HG03521 (cell line): ENCODE measurements around the gene CNTN5.
"Not testable (repeated sequence)": the region's sequence is repeated elsewhere in the genome, so short reads cannot be mapped to it uniquely, and the experiment has no call there.

Experiments
- ATAC-seq: cut with Tn5 transposase; IDR thresholded peaks from one replicate; pipeline ENCODE4 v1.9.1; 2021; ENCODE audit warnings: mild to moderate bottlenecking, moderate library complexity; ENCODE audit not compliant: unreplicated experiment

The CNTN5 gene

DNA sequence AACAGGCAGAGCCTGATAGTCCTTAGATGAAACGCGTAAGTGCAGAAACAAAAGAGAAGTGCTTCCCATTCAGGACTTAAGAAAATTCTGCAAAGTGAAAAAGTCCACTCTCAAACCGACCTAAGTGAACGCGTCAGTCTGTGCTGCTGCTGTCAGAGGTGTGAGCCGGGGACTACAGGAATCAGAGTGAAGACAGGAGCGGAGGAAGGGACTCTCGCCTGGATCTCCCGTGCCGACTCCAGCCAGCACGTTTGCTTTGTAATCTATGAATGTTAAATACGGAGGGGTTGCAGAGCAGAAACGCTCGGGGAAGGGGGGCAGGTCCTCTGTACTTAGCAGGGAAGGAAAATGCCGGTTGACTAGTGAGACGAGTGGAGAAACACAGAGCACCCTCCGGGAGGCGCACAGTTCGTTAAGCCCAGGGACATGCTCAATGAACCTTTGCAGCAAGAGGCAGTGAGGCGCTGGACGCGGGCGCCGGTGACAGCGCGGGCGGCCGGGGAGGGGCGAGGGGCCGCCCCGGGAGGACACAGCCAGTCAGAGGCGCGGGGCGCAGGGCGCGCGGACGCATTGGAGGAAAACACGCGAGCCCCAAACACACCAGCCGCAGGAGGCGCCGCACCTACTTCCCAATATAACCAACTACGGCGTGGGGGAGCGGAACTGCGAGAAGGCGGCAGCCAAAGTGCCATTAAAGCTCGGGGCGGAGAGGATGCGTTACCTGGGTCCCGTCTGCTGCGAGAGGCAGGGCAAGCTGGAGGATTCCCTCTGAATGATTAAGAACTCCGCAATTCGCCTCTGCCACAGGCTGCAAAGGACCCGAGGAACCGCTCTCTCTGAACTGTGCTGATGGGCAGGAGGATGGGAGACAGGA, at the start of gene CNTN5:
Gene CNTN5, plus strand, starts transcription at position 598 of the 874 bp plus-strand sequence.
- ATAC-seq: peak; percentile 45

DNA sequence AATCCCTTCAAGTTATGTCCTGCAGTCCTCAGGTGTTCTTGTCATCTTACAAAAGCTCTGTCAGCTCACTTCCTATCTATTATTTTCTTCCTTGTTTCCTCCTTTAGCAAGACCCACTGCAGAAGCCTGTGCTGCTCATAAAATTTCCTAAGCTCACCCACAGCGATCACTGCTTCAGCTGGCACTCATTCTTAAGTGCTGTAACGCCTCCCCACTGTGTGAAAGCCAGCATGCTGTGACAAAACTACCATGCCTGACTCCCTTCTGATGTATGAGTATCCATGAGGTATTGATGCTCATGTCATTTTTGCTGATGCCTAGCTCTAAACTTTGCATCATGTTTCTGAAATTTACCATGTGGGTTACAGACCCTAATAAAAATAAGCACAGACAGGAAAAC, 41.5 kb upstream of the CNTN5 start:
- ATAC-seq: no peak

DNA sequence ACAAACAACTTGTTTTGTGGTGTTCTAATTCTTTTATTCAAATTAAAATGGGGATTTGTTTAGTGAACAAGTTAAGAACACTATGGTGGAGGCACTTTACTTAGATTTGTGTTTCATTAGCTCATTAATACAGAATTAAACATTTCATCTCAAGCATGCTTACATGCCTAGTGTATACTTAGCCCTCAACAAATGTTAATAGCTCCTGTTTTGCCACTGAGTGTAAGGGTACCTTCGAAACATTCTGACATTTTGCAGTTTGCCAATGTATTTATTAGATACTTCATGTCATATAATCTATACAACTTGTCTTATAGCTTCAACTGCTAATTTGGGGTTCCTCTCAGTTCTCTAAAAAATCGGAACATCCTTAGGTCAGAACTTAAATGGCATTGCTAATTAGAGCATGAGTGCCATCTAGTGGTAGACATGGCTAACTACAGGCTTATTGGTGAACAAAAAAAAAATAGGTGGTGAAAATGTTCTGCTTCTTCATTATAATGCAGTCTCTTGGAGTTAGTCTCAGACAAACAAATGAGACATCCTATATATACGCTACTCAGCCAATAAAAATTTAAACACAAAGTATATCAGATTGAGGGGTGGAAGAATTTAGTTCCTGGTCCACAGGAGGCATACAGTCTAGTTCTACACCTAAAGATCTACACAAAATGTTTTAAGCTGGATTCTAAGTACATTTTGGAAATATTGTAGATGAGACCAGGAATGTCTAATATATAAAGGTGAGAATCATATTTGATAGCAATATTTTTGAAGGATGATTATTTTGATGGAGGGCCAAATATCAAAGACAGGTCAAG, 4.9 kb upstream of the CNTN5 start:
- ATAC-seq: peak; percentile 45

DNA sequence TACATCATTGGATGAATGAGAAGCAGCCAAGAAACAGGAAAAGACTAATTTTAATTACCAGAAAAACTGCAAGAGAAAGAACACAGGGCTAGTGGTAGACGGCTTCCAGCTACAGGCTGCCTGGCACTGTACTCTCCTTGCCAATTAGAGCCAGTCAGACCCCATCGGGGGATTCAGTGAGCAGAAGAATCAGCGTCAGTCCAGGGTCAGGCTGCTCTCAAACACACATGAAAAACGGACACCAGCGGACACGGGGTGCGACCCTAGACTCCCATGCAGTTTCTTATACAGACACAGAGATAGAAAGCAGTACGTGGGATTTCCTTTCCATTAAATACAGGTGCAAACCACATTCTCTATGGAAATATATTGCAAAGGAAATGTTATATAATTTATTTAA, 1.1 kb upstream of the CNTN5 start:
- ATAC-seq: no peak

DNA sequence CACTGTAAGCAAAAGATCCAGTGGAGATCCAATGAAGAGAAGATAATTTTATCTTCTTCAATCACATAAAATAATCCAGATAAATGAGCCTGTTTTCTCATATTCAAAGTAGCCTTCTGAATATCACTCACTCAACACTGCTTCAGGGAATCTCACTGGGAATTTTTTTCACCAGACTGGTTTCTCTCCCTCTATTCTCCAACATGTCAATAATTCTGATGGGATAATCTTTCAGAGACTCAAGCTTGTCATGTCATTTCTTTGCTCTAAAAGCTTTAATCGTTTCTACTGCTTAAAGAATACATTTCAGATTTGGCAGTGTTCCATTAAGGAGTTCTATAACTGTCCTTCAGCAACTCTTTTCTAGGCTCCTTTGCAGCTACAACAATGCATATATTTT, 16.3 kb downstream of the CNTN5 start:
- ATAC-seq: no peak

DNA sequence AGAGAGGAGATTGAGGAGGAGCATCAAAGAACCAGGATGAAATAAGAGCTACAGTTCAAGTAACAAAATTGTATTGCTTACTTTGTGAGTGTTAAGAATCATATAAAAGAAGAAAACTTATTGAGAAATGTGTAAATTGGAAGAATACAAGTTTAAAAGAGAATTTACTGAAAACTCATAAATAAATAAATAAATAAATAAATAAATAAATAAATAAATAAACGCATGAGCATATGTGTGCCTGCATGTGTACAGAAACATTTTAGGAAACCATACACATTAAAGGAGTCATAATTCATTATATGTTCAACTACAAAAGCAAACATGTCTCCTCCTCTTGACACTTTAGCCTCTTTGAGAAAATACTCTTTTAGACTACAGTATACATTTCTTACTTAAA, 42.6 kb downstream of the CNTN5 start:
- no peak for ATAC-seq

DNA sequence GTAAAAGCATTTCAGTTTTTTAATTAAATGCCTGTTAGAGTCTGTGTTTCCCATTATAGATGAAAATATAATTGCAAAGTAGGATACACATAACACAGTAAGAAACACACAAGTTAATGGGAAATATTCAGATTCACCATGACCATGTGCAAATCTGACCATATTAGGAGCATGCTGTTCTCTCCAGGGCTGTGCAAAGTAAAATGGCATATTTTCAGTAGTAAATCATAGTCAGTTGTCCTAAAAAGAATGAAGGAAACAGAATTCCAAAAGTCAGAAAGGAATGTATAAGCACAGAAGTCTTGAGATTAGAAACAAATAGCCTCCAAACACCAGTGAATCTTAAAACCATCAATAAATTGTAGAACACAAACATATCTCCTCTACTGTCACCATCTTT, 44.4 kb downstream of the CNTN5 start:
- ATAC-seq: no peak

DNA sequence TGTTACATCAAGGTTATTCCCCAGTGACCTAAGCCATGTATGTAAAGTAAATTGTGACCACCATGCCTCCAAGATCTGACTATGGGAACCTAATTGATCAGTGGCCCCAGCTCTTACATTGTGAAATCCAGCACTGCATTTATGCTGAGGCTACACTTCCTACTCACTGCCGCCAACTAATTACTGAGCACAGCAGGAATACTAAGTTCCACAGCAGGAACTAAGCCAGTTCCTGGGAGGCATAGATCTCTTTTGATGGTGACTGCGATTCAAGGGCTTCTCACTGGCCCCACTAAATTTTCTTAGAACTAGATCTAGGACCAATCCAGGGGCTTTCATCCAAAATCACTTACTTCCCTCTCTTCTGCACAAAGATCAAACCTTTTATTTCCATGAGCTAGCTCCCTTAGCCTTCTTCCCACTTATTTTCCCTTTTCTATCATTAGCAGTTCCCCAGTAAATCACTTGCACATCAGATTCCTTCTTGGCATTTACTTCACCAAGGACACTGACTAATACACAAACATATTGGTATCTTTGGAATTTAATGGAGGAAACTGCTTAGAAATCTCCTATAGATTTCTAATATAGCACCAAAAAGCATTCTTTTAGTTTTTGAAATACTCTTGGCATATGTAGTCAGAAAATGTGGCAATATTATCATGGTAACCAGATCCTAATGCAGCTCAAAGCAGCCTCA, 46.0 kb downstream of the CNTN5 start:
- no peak for ATAC-seq

DNA sequence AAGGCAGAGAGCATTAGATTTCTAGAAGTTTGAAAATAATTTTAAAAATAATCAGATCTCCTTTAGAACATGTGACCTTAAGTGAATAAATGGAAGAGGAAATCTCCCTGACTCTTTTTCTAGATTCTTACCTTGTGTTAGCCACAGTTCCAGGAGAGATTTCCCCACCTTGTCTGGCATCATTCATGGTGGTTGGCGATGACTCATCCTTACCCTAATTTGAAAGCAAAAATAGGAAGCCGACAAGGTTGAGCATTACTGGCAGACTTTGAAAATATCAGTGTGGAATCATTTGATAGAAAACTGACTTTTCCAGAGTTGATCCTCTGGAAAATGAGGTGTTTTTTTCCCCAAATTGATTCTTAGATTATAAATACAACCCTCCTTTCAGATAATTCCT, 48.1 kb downstream of the CNTN5 start:
- no peak for ATAC-seq

DNA sequence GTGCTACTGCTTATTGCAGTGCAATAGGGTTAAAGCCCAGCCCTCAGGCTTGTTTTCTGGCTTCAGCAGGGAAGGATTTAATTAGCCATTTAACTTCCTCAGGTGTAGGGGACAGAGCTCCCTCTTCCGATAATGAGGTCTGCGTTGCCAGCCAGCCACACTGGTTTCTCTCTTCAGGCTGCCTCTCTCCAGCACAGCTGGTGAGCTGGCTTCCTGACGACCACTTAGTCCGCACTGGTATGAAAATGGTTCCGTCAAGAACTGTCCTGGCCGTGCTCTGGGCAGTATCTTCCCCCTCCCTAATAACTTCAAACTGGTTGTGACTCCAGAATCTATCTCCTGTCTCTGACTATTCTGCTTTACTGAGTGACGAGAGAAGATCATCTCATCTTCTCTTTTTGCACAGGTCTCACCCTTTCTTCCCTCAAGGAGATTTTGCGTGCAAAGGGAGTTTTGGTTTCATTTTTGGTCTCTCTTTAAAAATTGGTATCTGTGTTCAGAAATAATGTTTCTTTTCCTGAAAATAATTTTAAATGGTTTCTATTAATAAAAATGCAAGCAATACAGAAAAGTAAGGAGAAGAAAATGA, 49.2 kb downstream of the CNTN5 start:
- peak; percentile 77 for ATAC-seq

DNA sequence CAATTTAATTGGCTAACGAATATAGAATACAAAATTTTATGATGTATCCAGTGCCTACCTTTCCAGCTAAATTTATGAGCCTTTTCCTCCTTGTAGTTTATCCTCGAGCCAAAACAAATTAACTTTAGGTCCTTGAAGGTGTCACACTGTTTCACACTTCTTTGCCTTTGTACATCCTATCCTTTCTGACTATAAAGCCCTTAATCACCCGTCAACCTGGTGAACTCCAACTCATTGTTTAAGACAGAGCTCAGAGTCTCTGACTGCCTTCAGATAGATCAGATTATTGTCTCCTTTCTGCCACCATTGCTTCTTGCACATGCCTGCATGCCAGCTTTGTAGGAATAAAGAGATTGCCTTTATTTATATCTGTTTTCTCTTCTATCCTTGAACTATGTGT, 58.8 kb downstream of the CNTN5 start:
- no peak for ATAC-seq

DNA sequence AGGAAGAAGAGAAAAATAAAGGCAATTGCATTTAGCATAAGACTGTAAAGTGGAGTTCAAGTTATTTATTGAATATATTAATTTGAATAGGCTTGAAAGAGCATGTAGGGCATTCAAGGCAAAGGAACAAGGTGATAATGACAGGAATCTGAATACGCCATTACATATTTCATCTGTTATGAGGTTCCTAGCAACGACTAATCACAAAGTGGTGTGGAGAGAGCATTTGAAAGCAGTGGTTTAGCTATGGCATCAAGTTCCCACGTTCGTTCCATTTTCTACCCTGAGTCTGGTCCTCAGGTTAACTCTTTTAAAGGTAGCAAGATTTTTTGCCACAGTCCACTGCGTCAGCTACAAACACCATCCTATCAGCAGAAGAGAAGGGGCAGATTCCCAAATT, 59.4 kb downstream of the CNTN5 start:
- ATAC-seq: no peak

DNA sequence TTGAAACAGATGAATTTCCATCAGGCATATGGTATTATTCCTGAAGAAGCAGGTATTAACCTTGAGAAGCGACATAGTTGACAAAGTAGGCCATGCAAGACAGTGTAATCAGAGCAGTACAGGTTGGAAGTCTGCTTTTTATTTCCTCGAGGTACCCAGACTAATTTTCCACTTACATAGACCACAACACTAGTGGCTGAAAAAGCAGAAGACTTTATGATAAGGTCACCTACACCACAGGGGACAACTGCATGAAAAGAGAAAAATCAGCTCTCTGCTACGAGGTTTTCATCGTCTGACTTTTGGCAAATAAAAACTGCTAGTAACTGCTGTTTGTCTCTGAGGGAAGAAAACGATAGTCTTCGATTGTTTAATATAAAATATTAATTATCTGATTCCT, 77.5 kb downstream of the CNTN5 start:
- ATAC-seq: peak; percentile 6

DNA sequence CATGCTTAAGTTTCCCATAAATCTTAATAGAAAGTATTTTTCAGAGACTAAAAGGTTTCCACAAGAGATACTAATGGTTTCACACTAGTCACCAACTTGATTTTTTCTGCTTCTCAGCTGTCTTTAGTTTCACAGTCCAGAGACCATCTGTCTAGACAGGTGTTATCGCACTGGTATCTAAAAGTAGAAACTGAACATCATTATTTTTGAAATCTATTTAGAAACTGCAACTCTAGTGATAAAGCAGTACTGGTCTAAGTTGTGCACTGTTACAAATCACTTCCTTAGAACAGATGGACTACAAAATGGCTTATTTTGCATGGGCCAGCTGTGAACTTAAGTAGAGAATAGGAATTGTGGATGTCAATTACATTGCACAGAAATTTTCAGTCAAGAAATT, 78.0 kb downstream of the CNTN5 start:
- peak; percentile 84 for ATAC-seq

DNA sequence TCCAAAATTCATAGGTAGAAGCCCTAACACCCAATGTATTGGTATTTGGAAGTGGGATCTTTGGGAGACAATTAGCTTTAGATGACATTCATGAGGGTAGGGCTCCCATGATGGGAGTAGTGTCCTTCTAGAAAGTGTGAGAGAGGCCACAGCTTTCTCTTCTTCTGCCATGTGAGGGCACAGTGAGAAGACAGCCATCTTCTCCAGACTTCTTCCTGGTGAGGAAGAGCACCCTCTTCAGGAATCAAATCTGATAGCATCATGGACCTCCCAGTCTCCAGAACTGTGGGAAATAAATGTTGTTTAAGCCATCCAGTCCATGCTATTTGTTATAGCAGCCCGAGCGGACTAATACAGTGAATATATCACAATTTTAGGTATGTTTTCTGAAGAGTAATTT, 96.9 kb downstream of the CNTN5 start:
- ATAC-seq: no peak

DNA sequence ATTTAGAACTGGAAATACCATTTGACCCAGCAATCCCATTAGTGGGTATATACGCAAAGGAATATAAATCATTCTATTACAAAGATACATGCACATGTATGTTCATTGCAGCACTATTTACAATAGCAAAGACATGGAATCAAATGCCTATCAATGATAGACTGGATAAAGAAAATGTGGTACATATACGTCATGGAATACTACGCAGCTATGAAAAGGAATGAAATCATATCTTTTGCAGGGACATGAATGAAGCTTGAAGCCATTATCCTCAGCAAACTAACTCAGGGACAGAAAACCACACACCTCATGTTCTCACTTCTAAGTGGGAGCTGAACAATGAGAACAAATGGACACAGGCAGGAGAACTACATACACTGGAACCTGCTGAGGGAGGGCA, 113.1 kb downstream of the CNTN5 start:
- ATAC-seq: not testable (repeated sequence)

DNA sequence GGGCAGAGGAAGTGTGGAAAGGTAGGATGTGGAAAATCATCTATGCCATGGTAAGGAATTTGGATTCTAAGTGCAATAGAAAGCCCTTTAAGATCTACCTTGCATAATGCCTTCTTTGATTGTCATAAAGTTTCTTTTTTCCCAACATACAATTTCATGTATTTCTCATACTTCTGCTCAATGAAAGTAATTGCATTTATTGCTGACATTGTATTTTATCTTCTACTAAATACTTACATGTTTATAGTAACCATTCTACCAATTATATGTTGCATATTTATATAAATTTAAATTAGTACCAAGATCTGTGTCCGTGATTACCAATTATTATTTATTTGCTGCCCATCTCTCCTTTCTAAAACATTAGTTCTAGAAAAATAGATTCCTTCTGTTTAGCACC, 114.8 kb downstream of the CNTN5 start:
- no peak for ATAC-seq

DNA sequence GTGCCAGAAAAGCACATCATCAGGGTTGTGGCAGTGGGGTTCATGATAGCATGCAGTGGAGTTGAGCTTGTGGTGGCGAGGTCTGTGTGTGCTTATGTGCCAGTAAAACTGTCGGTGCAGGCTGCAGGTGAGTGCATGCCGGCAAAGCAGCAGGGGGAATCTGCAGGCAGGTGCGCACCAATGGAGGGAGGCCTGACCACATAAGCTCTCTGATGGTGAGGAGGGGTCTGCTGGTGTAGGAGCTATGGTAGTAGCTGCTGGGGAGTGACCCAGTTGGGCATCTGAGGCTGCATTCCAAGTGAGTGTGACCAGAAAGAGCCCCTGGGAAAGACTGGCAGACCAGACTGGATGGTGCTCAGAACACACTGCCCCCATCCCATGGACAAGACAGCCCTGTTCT, 121.5 kb downstream of the CNTN5 start:
- ATAC-seq: no peak

DNA sequence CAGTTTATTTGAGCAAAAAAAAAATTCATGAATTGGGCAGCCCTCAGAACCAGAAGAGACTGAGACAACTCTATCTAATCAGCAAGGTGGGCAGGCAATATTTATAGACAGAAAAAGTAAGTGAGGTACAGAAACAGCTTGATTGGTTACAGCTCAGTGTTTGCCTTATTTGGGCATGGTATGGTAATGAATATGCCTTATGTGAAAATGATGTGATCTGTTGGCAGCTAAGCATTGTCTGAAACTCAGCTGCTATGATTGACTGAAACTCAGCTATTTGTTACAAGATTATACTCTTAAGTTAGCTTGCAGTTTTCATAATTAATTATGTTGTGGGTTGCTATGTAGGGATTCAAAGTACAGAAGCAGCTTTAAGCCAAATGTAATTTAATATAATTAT, 127.6 kb downstream of the CNTN5 start:
- ATAC-seq: peak; percentile 51

DNA sequence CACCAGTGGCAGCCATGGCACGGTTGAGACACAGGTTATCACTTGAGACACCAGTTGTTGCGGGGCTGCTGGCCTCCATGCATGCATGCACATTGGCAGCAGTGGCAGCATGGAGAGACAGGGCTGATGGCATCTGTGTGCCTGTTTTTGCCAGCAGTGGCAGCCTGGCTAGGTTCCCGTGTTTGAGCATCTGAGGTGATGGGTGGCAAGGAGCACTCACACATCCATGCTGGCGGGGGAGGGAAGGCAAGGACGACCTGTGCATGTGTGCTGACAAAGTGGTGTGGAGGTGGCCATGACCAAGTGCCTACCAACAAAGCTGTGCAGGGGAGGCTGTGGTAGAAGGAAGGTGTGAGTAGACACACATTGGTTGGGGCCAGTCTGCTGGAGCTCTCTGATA, 133.5 kb downstream of the CNTN5 start:
- ATAC-seq: no peak

DNA sequence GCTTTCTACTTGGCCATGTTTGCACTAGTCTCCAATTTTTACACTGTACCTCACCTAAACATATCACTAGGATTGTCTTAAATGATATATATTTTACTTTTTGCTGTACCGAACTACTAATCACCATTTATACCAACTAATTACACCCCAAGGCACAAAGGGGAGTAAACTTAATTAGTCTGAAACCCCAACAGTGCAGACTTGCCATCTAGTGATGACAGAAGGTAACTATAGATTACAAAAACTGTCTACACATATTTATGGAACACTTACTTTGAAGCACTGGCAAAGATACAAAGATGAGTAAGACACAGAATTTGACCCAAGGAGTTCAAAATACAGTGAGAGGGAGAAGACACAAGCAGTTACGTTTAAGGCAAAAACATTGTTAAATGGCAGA, 139.7 kb downstream of the CNTN5 start:
- ATAC-seq: no peak
